Measurements from ENCODE around the gene HSPH1.

HSPH1 gene

GRCh38 chr13:31154939-31155338, 6.8 kb downstream of the HSPH1 start:
- no peak overlapping the region for H3K27ac ChIP-seq (ENCODE audit: low read length)
- H3K4me3 ChIP-seq (ENCODE audit: low read length) = no peak overlapping the region
- H3K27me3 ChIP-seq (ENCODE audit: control insufficient read depth, insufficient read depth, low read length) = no peaks in the 10 kb centered on the region
- H3K9ac ChIP-seq (ENCODE audit: low read length) = no peak overlapping the region
- H3K4me1 ChIP-seq (ENCODE audit: control insufficient read depth, low read depth, low read length) = peaks cover 6% of the 10 kb centered on the region
- H3K36me3 ChIP-seq (ENCODE audit: control insufficient read depth, low read depth, low read length) = peaks cover 77% of the 10 kb centered on the region
- no peaks in the 10 kb centered on the region for H3K9me3 ChIP-seq (ENCODE audit: control insufficient read depth, low read depth, low read length)

GRCh38 chr13:31151837-31152236, 9.9 kb downstream of the HSPH1 start:
- Histone ChIP-seq H3K27ac (ENCODE audit: low read length) (no peak overlapping the region), H3K36me3 (ENCODE audit: control insufficient read depth, low read depth, low read length) (peaks cover 94% of the 10 kb centered on the region), H3K27me3 (ENCODE audit: control insufficient read depth, insufficient read depth, low read length) (no peaks in the 10 kb centered on the region), H3K4me3 (ENCODE audit: low read length) (no peak overlapping the region), H3K9ac (ENCODE audit: low read length) (no peak overlapping the region), H3K4me1 (ENCODE audit: control insufficient read depth, low read depth, low read length) (no peaks in the 10 kb centered on the region), H3K9me3 (ENCODE audit: control insufficient read depth, low read depth, low read length) (no peaks in the 10 kb centered on the region)

GRCh38 chr13:31150315-31150985, 11.3 kb downstream of the HSPH1 start:
- H3K27me3 ChIP-seq (ENCODE audit: control insufficient read depth, insufficient read depth, low read length) = no peaks in the 10 kb centered on the region
- H3K9ac ChIP-seq (ENCODE audit: low read length) = no peak overlapping the region
- H3K9me3 ChIP-seq (ENCODE audit: control insufficient read depth, low read depth, low read length) = no peaks in the 10 kb centered on the region
- H3K4me1 ChIP-seq (ENCODE audit: control insufficient read depth, low read depth, low read length) = no peaks in the 10 kb centered on the region
- no peak overlapping the region for H3K27ac ChIP-seq (ENCODE audit: low read length)
- peaks cover 98% of the 10 kb centered on the region for H3K36me3 ChIP-seq (ENCODE audit: control insufficient read depth, low read depth, low read length)
- H3K4me3 ChIP-seq (ENCODE audit: low read length) = no peak overlapping the region

GRCh38 chr13:31149604-31150003, 12.1 kb downstream of the HSPH1 start:
- no peaks in the 10 kb centered on the region for H3K4me1 ChIP-seq (ENCODE audit: control insufficient read depth, low read depth, low read length)
- H3K27me3 ChIP-seq (ENCODE audit: control insufficient read depth, insufficient read depth, low read length) = no peaks in the 10 kb centered on the region
- no peak overlapping the region for H3K4me3 ChIP-seq (ENCODE audit: low read length)
- H3K9me3 ChIP-seq (ENCODE audit: control insufficient read depth, low read depth, low read length) = no peaks in the 10 kb centered on the region
- H3K27ac ChIP-seq (ENCODE audit: low read length) = no peak overlapping the region
- H3K9ac ChIP-seq (ENCODE audit: low read length) = no peak overlapping the region
- H3K36me3 ChIP-seq (ENCODE audit: control insufficient read depth, low read depth, low read length) = peaks cover 98% of the 10 kb centered on the region

- peaks cover 98% of the 10 kb centered on the region for H3K36me3 ChIP-seq (ENCODE audit: control insufficient read depth, low read depth, low read length)
- no peaks in the 10 kb centered on the region for H3K4me1 ChIP-seq (ENCODE audit: control insufficient read depth, low read depth, low read length)
These were observed 16.3 kb downstream of the HSPH1 start for GRCh38 chr13:31145417-31145816.

GRCh38 chr13:31138515-31138914, 23.2 kb downstream of the HSPH1 start:
- Histone ChIP-seq H3K27ac (ENCODE audit: low read length) (no peak overlapping the region), H3K9me3 (ENCODE audit: control insufficient read depth, low read depth, low read length) (no peaks in the 10 kb centered on the region), H3K36me3 (ENCODE audit: control insufficient read depth, low read depth, low read length) (peaks cover 80% of the 10 kb centered on the region)

More at GRCh38 chr13:31145417-31145816, 16.3 kb downstream of the HSPH1 start:
- no peaks in the 10 kb centered on the region for H3K27me3 ChIP-seq (ENCODE audit: control insufficient read depth, insufficient read depth, low read length)
- H3K9me3 ChIP-seq (ENCODE audit: control insufficient read depth, low read depth, low read length) = no peaks in the 10 kb centered on the region
- H3K9ac ChIP-seq (ENCODE audit: low read length) = no peak overlapping the region
- H3K4me3 ChIP-seq (ENCODE audit: low read length) = no peak overlapping the region
- H3K27ac ChIP-seq (ENCODE audit: low read length) = no peak overlapping the region

GRCh38 chr13:31136724-31137123, 25.0 kb downstream of the HSPH1 start:
- no peaks in the 10 kb centered on the region for H3K9me3 ChIP-seq (ENCODE audit: control insufficient read depth, low read depth, low read length)
- H3K27ac ChIP-seq (ENCODE audit: low read length) = no peak overlapping the region
- no peak overlapping the region for H3K4me3 ChIP-seq (ENCODE audit: low read length)
- no peaks in the 10 kb centered on the region for H3K27me3 ChIP-seq (ENCODE audit: control insufficient read depth, insufficient read depth, low read length)
- H3K36me3 ChIP-seq (ENCODE audit: control insufficient read depth, low read depth, low read length) = peaks cover 62% of the 10 kb centered on the region
- no peak overlapping the region for H3K9ac ChIP-seq (ENCODE audit: low read length)
- H3K4me1 ChIP-seq (ENCODE audit: control insufficient read depth, low read depth, low read length) = no peaks in the 10 kb centered on the region

More at GRCh38 chr13:31138515-31138914, 23.2 kb downstream of the HSPH1 start:
- Histone ChIP-seq H3K9ac (ENCODE audit: low read length) (no peak overlapping the region), H3K27me3 (ENCODE audit: control insufficient read depth, insufficient read depth, low read length) (no peaks in the 10 kb centered on the region), H3K4me1 (ENCODE audit: control insufficient read depth, low read depth, low read length) (no peaks in the 10 kb centered on the region), H3K4me3 (ENCODE audit: low read length) (no peak overlapping the region)

GRCh38 chr13:31134039-31134711, 27.5 kb downstream of the HSPH1 start:
- no peaks in the 10 kb centered on the region for H3K9me3 ChIP-seq (ENCODE audit: control insufficient read depth, low read depth, low read length)
- H3K4me1 ChIP-seq (ENCODE audit: control insufficient read depth, low read depth, low read length) = no peaks in the 10 kb centered on the region
- H3K27me3 ChIP-seq (ENCODE audit: control insufficient read depth, insufficient read depth, low read length) = no peaks in the 10 kb centered on the region
- H3K4me3 ChIP-seq (ENCODE audit: low read length) = no peak overlapping the region
- H3K27ac ChIP-seq (ENCODE audit: low read length) = no peak overlapping the region
- H3K36me3 ChIP-seq (ENCODE audit: control insufficient read depth, low read depth, low read length) = peaks cover 37% of the 10 kb centered on the region
- no peak overlapping the region for H3K9ac ChIP-seq (ENCODE audit: low read length)

- H3K27me3 ChIP-seq (ENCODE audit: control insufficient read depth, insufficient read depth, low read length) = no peaks in the 10 kb centered on the region
- H3K4me1 ChIP-seq (ENCODE audit: control insufficient read depth, low read depth, low read length) = peaks cover 3% of the 10 kb centered on the region
- no peak overlapping the region for H3K4me3 ChIP-seq (ENCODE audit: low read length)
- no peak overlapping the region for H3K9ac ChIP-seq (ENCODE audit: low read length)
- H3K27ac ChIP-seq (ENCODE audit: low read length) = no peak overlapping the region
- no peaks in the 10 kb centered on the region for H3K9me3 ChIP-seq (ENCODE audit: control insufficient read depth, low read depth, low read length)
- peaks cover 32% of the 10 kb centered on the region for H3K36me3 ChIP-seq (ENCODE audit: control insufficient read depth, low read depth, low read length)
These were observed 28.1 kb downstream of the HSPH1 start for GRCh38 chr13:31133621-31134020.

- H3K36me3 ChIP-seq (ENCODE audit: control insufficient read depth, low read depth, low read length) = peaks cover 10% of the 10 kb centered on the region
- H3K27ac ChIP-seq (ENCODE audit: low read length) = no peak overlapping the region
- H3K27me3 ChIP-seq (ENCODE audit: control insufficient read depth, insufficient read depth, low read length) = no peaks in the 10 kb centered on the region
- peaks cover 3% of the 10 kb centered on the region for H3K4me1 ChIP-seq (ENCODE audit: control insufficient read depth, low read depth, low read length)
- no peak overlapping the region for H3K4me3 ChIP-seq (ENCODE audit: low read length)
- no peak overlapping the region for H3K9ac ChIP-seq (ENCODE audit: low read length)
- H3K9me3 ChIP-seq (ENCODE audit: control insufficient read depth, low read depth, low read length) = no peaks in the 10 kb centered on the region
These were observed 30.2 kb downstream of the HSPH1 start for GRCh38 chr13:31131470-31131961.

GRCh38 chr13:31129419-31129818, 32.3 kb downstream of the HSPH1 start:
- Histone ChIP-seq H3K9ac (ENCODE audit: low read length) (no peak overlapping the region), H3K4me3 (ENCODE audit: low read length) (no peak overlapping the region), H3K27ac (ENCODE audit: low read length) (no peak overlapping the region), H3K27me3 (ENCODE audit: control insufficient read depth, insufficient read depth, low read length) (no peaks in the 10 kb centered on the region), H3K36me3 (ENCODE audit: control insufficient read depth, low read depth, low read length) (no peaks in the 10 kb centered on the region), H3K4me1 (ENCODE audit: control insufficient read depth, low read depth, low read length) (peaks cover 3% of the 10 kb centered on the region), H3K9me3 (ENCODE audit: control insufficient read depth, low read depth, low read length) (no peaks in the 10 kb centered on the region)

GRCh38 chr13:31124204-31124603, 37.5 kb downstream of the HSPH1 start:
- no peaks in the 10 kb centered on the region for H3K27me3 ChIP-seq (ENCODE audit: control insufficient read depth, insufficient read depth, low read length)

More at GRCh38 chr13:31124204-31124603, 37.5 kb downstream of the HSPH1 start:
- Histone ChIP-seq H3K4me3 (ENCODE audit: low read length) (no peak overlapping the region), H3K9ac (ENCODE audit: low read length) (no peak overlapping the region), H3K9me3 (ENCODE audit: control insufficient read depth, low read depth, low read length) (no peaks in the 10 kb centered on the region), H3K4me1 (ENCODE audit: control insufficient read depth, low read depth, low read length) (peaks cover 3% of the 10 kb centered on the region), H3K36me3 (ENCODE audit: control insufficient read depth, low read depth, low read length) (no peaks in the 10 kb centered on the region), H3K27ac (ENCODE audit: low read length) (no peak overlapping the region)
